ENCODE measurements around the gene PRDM1. TPM values are rescaled to one million over a fixed set of nuclear protein-coding genes. Genes with fewer than 3 reads are reported as not detected.

Gene PRDM1
- total and polyA plus RNA-seq, 2 donors (not counting 1 experiment from before 2014, with no cell fraction given) = 6.9 to 9.6 TPM

GRCh38 chr6:106099235-106099537, 13.1 kb downstream of the PRDM1 start:
- CTCF ChIA-PET = interaction anchor here (1.5 to 3.3 kb wide), 5 partner anchors 9 to 124 kb away, joined by 5 to 14 read pairs (median 9); partner anchors contain the start of gene PRDM1

More at GRCh38 chr6:106099235-106099537, 13.1 kb downstream of the PRDM1 start:
- H3K4me1 Mint-ChIP-seq = peaks cover 79% of the 10 kb centered on the region
- peak overlapping the region; percentile 98 for H3K4me3 Mint-ChIP-seq
- ATAC-seq (ENCODE audit: low read depth) = no peak
- Histone ChIP-seq H3K27ac (ENCODE audit: low read length in 2 of 2) (peak overlapping the region; percentile 41 to 88), H4K20me1 (ENCODE audit: control insufficient read depth, insufficient read depth, low read length, poor library complexity, severe bottlenecking) (no peaks in the 10 kb centered on the region), H3K36me3 (replicated peaks in 1 of 2; ENCODE audit: control extremely low read depth in 1 of 2, control insufficient read depth in 1 of 2, extremely low read depth in 1 of 2, insufficient read depth in 2 of 2, low read length in 1 of 2) (no peaks in the 10 kb centered on the region), H3K4me3 (ENCODE audit: control extremely low read depth in 1 of 5, extremely low read depth in 1 of 5, insufficient read depth in 1 of 5, low read depth in 2 of 5, low read length in 4 of 5) (peak overlapping the region in 4 of 5 experiments; percentile 48 to 79 (median 64)), H2AFZ (ENCODE audit: insufficient read depth, low read depth, low read length, poor library complexity, severe bottlenecking) (peak overlapping the region; percentile 77), H3K4me2 (replicated peaks; ENCODE audit: low read depth, low read length, poor library complexity, severe bottlenecking) (peak overlapping the region; percentile 73), H3K9me3 (ENCODE audit: control extremely low read depth in 1 of 3, control insufficient read depth in 2 of 3, insufficient read depth in 1 of 3, low read length in 2 of 3) (no peaks in the 10 kb centered on the region), H3K27me3 (replicated peaks in 1 of 4; ENCODE audit: control extremely low read depth in 1 of 4, control insufficient read depth in 3 of 4, insufficient read depth in 4 of 4, low read length in 3 of 4) (no peaks in the 10 kb centered on the region), H3K4me1 (ENCODE audit: control insufficient read depth in 2 of 2, insufficient read depth in 2 of 2, low read length in 2 of 2) (peaks cover 27 to 37% of the 10 kb centered on the region in 2 donors), H3K9ac (ENCODE audit: low read length) (peak overlapping the region; percentile 74), H3K79me2 (ENCODE audit: control insufficient read depth, insufficient read depth, low read length) (no peaks in the 10 kb centered on the region)
- POLR2A ChIA-PET = interaction anchor here (1.1 to 1.2 kb wide), 2 partner anchors 65 to 227 kb away, joined by 3 to 4 read pairs; partner anchors contain the start of gene ATG5
- no peaks in the 10 kb centered on the region for H3K27me3 Mint-ChIP-seq
- WGBS (ENCODE audit: insufficient coverage) = 100% methylated on average over 3 of the region's 7 CpGs
- DNase-seq = no peak
- intact Hi-C loops (cut with micrococcal nuclease) = loop anchor here (5.0 kb wide), 2 partner anchors 228 to 367 kb away; partner anchors contain the start of gene ATG5
- no peaks in the 10 kb centered on the region for H3K9me3 Mint-ChIP-seq (ENCODE audit: insufficient read depth)
- TF ChIP-seq EZH2 (IDR thresholded peaks at IDR 0.05; ENCODE audit: borderline replicate concordance, insufficient read depth, low read depth, low read length, poor library complexity, severe bottlenecking) = no peak
- no peak for TF ChIP-seq CTCF (IDR thresholded peaks at IDR 0.05)
- peak overlapping the region; percentile 96 for H3K27ac Mint-ChIP-seq
